Stimulated activated naive CD8-positive, alpha-beta T cell treated with anti-CD3 and anti-CD28 coated beads, Interleukin-15, amount 100 ng/mL, for 72 hours (primary cell): ENCODE data around the gene RAI14.

ENCODE experiments used
- ATAC-seq: fragments of 150-1000 bp; cut with Tn5 transposase; 2 replicates; pipeline ENCODE4 v1.10.0; 2021; ENCODE audit warnings: mild to moderate bottlenecking, moderate library complexity
- DNase-seq, 2 donors: peaks; one replicate each; pipeline ENCODE4 v3.0.0; 2021 to 2022
- H3K27ac Mint-ChIP-seq, 2 donors: one replicate each; pipeline ENCODE4 v1.8.0; 2022; ENCODE audit warnings: mild to moderate bottlenecking in 2 of 2, mixed read lengths in 2 of 2, moderate library complexity in 2 of 2
- H3K27me3 Mint-ChIP-seq: one replicate; pipeline ENCODE4 v1.8.0; 2022; ENCODE audit warnings: mixed read lengths
- H3K4me1 Mint-ChIP-seq: one replicate; pipeline ENCODE4 v1.8.0; 2022; ENCODE audit warnings: mild to moderate bottlenecking, mixed read lengths
- H3K4me3 Mint-ChIP-seq, 2 donors: one replicate each; pipeline ENCODE4 v1.8.0; 2022; ENCODE audit warnings: mild to moderate bottlenecking in 2 of 2, mixed read lengths in 2 of 2, moderate library complexity in 1 of 2
- H3K9me3 Mint-ChIP-seq, 2 donors: one replicate each; pipeline ENCODE4 v1.8.0; 2022; ENCODE audit warnings: mixed read lengths in 2 of 2

Gene RAI14

DNA sequence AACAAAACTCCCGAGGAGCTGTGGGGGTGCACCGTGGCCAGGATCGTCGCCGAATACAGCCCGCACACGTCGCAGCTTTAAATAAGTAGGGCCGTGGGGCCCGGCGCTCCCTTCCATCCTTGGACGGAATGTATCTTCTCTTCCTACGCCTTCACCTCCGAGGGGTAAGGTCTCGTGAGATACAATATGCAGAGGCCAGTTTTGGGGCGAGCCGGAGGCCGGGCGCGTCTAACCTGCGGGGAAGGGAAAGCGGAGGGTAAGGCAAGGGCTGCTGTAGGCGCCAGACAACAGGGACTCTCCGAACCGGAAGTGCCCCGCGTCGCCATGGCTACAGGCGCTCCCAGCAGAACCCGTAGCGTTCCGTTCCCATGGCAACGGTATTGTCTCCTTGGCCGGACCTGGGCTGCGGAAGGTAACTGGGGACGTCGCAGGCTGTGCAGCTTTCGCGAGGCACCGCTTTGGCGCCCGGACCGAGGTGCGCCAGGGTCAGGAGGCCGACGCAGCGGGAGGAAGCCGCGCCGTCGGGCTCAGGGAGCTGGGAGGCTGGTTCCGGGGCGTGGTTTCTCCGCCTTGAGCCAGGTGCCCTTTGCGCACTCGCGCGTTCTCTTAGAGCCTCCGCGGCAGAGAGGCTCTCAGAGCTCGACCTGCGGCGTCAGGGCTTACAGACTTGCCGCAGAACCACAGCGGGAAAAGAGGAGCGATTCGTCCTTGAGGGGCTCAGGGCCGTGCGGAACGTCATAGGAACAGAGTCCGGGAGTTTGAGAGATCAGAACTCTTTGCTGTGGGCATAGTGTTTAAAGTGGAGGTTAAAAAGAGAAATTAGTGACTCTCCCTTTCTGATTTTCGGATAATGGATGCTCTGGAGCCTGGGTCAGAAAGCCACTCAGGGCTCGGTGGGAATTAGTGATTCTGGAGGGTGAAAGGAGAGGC, 182.9 kb downstream of the RAI14 start, which contains the start of gene TTC23L:
TTC23L (plus strand) TSS at position 380 of the 930 bp plus-strand sequence. CDS start 1,508 bp downstream, outside the sequence.
- DNase-seq (peak; percentile 90 to 93), ATAC-seq (peak; percentile 96)
- Mint-ChIP-seq H3K27ac (peak within 1 kb of the TSS; percentile 92 to 93), H3K4me1 (peaks cover 17% of the 10 kb centered on the region), H3K27me3 (no peaks in the 10 kb centered on the region), H3K4me3 (peak within 1 kb of the TSS; percentile 94 to 95), H3K9me3 (no peaks in the 10 kb centered on the region)

DNA sequence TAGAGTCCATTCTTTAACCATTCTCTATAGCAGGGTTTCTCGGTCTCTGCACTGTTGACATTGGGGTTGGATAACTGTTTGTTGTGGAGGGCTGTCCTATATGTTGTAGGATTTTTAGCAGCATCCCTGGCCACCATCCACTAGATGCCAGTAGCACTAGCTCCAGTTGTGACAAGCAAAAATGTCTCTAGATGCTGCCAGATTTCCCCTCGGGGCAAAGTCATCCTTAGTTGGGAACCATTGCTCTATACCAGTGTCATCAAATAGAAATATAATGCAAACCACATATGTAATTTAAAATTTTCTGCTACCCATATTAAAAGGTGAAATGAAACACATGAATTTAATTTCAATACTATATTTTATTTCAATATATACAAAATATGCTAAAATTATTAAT, 185.7 kb downstream of the RAI14 start:
- Mint-ChIP-seq H3K27me3 (no peaks in the 10 kb centered on the region), H3K9me3 (no peaks in the 10 kb centered on the region), H3K27ac (no peak overlapping the region), H3K4me3 (no peak overlapping the region), H3K4me1 (peaks cover 17% of the 10 kb centered on the region)
- DNase-seq (no peak), ATAC-seq (no peak)

DNA sequence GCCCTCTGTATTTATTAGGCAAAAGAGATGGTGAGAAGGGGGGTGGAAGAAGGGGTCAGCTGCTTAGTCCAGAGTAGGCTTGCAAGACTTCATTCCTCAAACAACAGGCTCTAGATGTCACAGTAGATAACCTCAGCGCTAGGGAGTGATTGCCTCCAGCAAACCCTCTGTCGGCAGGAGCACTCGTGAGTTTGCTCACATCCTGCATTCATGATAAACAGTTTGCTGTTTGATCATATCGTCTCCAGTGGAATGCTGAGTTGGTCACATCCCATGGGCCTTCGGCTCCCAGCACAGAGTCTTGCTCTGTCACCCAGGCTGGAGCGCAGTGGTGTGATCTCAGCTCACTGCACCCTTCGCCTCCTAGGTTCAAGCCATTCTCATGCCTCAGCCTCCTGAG, 186.4 kb downstream of the RAI14 start:
- Mint-ChIP-seq H3K4me1 (peaks cover 17% of the 10 kb centered on the region), H3K9me3 (no peaks in the 10 kb centered on the region), H3K4me3 (no peak overlapping the region), H3K27ac (no peak overlapping the region), H3K27me3 (no peaks in the 10 kb centered on the region)
- ATAC-seq (no peak), DNase-seq (no peak)

DNA sequence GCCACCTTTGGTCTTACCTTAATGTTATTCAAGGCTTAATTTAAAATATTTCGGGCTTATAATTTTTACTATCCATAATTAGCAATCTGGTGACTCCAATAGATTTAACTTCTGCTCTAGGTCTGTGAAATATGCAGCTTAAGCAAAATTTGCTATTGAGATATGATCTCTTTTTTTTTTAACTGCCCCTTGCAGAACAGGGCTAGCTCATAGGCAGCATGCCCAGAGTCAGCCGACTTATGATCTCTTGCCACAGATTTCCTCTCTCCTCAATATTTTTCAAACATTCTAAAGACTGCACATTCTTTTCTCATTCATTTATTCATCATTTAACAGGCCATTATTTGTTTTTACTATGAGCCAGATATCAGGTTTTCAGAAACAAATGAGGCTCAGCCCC, 187.4 kb downstream of the RAI14 start:
- ATAC-seq, result no peak
- no peaks in the 10 kb centered on the region for H3K9me3 Mint-ChIP-seq
- no peak overlapping the region for H3K4me3 Mint-ChIP-seq
- no peaks in the 10 kb centered on the region for H3K27me3 Mint-ChIP-seq
- H3K4me1 Mint-ChIP-seq, result peaks cover 11% of the 10 kb centered on the region
- no peak overlapping the region for H3K27ac Mint-ChIP-seq
- DNase-seq, result no peak

DNA sequence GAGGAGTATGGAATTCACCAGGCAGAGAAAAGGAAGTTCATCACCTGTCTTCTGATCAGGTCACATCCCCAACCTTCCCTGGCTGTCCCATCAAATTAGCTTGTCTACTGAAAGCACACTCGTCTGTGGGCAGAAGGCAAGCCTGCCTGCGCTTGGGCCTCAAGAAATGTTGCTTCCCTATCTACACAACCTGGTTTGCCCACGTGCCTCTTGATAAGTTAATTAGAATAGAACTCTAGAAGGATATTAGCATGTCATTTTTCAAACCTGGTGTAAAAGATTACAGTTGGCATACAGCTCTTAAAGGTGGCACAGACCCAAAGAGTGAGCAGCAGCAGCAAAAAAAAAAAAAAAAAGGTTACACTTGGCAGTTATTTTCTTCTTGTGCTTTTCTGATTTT, 188.0 kb downstream of the RAI14 start:
- H3K27me3 Mint-ChIP-seq, result no peaks in the 10 kb centered on the region
- H3K4me1 Mint-ChIP-seq, result peaks cover 5% of the 10 kb centered on the region
- ATAC-seq (no peak), DNase-seq (no peak)
- no peaks in the 10 kb centered on the region for H3K9me3 Mint-ChIP-seq
- no peak overlapping the region for H3K27ac Mint-ChIP-seq
- no peak overlapping the region for H3K4me3 Mint-ChIP-seq

DNA sequence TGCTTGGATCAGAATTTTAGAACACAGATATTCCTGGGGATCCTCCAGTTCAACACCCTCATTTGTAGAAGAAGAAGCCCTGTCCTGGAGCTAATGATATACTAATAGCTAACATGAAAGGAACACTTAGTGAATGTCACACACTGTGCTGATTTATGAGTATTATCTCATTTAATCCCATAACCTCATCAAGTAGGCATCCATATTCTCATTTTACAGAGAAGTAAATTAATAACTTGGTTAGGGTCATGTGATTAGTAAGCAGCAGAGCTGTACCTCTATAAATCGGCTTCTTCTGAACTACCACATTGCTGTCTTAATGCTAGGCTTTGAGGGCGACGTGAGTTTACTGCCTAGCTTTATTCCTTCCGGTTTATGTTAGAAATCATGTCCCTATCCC, 188.9 kb downstream of the RAI14 start:
- Mint-ChIP-seq H3K9me3 (no peaks in the 10 kb centered on the region), H3K4me1 (no peaks in the 10 kb centered on the region), H3K4me3 (no peak overlapping the region), H3K27ac (no peak overlapping the region), H3K27me3 (no peaks in the 10 kb centered on the region)
- DNase-seq (no peak), ATAC-seq (no peak)

DNA sequence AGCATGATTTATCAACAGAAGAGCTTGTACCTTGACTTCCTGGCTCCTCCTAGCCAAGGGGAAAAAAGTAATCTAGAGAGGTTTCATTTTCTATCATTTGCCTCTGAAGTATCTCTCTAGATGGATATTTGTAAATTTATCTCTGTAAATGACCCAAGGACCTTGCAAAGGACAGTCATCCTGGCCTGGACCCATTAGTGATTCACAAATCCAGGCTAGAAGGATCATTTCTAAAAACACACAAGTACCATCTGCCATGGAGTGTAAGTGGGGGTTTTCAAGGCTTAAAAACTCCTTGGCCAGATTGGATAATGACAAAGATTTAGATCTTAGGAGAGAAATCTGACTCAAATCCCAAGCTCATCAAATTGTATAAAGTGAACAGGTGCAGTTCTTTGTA, 190.9 kb downstream of the RAI14 start:
- DNase-seq (no peak), ATAC-seq (no peak)
- Mint-ChIP-seq H3K27ac (no peak overlapping the region), H3K27me3 (no peaks in the 10 kb centered on the region), H3K9me3 (peaks cover 0 to under 1% of the 10 kb centered on the region in 2 donors), H3K4me3 (no peak overlapping the region), H3K4me1 (no peaks in the 10 kb centered on the region)

DNA sequence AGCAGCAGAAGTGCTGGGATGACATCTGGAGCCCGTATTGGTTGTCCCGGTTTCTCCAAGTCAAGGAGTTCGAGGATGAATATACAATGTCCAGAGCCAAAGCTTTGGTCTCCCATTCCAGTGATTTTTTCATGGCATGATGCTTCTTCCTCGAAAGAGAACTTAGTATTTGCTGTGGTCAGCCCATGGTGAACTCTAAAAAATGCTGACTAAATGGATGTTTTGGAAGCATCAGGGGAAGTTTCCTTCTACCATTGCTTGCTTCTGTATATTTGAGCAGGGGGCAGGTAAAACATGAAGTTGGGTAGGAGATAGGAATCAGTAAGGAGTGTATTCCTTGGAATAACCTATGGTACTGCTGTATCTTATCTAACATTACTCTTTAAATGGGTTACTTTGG, 191.4 kb downstream of the RAI14 start:
- Mint-ChIP-seq H3K27me3 (no peaks in the 10 kb centered on the region), H3K9me3 (peaks cover 4 to 5% of the 10 kb centered on the region in 2 donors), H3K27ac (no peak overlapping the region), H3K4me3 (no peak overlapping the region), H3K4me1 (no peaks in the 10 kb centered on the region)
- DNase-seq (no peak), ATAC-seq (no peak)

DNA sequence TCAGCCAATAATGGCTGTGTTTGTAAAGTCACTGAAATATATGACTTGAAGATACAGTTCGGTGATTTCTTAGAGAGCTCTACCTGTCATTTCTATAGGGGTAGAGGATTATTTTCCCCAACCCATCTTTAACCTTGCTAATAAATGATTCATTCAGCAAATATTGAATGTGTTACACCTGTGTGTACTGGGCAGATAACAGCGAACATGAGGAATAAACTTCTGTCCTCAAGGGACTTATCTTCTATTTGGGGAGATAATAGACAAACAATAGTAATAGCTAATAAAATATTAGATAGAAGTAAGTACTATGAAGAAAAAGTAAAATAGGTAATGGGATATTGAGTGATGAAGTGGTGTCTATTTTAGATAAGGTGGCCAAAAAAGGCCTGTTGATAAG, 192.1 kb downstream of the RAI14 start:
- ATAC-seq (no peak), DNase-seq (no peak)
- Mint-ChIP-seq H3K4me1 (no peaks in the 10 kb centered on the region), H3K9me3 (peaks cover 4 to 7% of the 10 kb centered on the region in 2 donors), H3K4me3 (no peak overlapping the region), H3K27ac (no peak overlapping the region), H3K27me3 (no peaks in the 10 kb centered on the region)

DNA sequence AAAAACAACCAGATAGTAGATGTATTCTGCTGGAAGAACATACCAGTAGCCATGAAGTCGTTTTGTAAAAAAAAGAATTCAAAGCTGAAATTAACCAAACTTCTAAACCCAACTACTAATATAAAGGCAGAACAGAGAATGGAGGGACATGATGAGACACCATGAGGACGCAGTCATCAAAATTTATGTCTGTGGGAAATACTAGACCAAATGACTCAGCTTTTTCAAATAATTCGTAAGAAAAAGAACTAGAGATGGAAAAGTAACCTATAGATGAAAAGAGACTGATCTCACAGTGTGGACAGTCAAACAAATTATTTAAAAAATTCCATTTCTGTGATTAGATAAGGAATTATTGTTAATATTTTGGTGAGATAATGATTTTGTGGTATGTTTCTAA, 193.1 kb downstream of the RAI14 start:
- no peak for ATAC-seq
- H3K4me1 Mint-ChIP-seq, result no peaks in the 10 kb centered on the region
- H3K27ac Mint-ChIP-seq, result no peak overlapping the region
- peaks cover 4 to 7% of the 10 kb centered on the region in 2 donors for H3K9me3 Mint-ChIP-seq
- DNase-seq, result no peak
- no peak overlapping the region for H3K4me3 Mint-ChIP-seq
- no peaks in the 10 kb centered on the region for H3K27me3 Mint-ChIP-seq

DNA sequence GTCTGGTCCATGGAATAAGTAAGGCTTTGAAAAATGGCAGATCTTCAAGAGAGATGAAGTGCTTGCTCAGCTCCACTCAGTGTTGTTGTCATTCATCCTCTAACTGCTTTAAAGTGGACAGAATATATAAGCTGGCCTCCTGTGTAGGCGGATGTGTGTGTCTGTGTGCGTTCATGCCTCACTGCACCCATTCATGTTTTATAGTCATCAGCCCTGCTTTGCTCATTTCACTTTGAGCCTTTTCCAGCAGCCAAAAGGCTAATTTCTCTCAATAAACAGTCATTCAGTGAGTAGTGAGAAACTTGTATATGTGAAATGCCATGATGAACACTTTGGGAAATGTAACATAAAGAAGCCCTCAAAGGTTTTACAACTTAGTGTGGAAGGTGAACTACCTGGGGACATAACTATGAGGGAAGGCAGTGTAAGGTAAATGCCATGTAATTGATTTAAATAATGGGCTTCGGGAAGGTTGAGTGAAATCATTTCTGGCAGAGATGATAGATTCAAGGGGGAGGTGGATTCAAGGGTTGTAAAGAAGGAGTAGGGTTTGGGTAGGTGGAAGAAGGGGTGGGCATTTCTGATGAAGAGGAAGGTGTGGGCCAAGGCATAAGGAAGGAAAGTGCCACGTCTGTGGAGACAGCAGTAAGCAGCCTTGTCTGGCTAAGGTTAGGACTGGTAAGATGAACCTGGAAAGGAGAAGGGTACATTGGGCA, 198.5 kb downstream of the RAI14 start:
- no peak overlapping the region for H3K27ac Mint-ChIP-seq
- DNase-seq (no peak), ATAC-seq (no peak)
- no peaks in the 10 kb centered on the region for H3K27me3 Mint-ChIP-seq
- peaks cover 4 to 7% of the 10 kb centered on the region in 2 donors for H3K9me3 Mint-ChIP-seq
- no peaks in the 10 kb centered on the region for H3K4me1 Mint-ChIP-seq
- no peak overlapping the region for H3K4me3 Mint-ChIP-seq

DNA sequence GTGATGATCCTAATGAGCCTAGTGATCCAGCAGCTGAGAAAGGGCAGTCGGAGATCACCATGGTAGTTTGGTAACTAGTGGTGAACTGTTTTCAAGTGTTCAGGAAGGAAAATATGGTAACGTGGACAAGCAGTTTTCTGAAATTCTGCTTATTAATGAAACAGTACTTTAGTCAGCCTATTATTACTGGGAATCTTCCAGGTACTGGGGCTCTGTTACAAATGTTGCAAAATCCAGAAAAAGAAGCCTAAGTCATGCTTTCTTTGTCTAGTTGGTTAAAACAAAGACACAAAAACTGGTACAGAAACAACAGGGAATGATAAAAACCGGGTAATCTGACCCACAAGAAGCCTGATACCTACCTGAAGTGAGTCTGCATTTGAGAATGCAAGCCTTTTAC, 201.0 kb downstream of the RAI14 start:
- Mint-ChIP-seq H3K4me3 (no peak overlapping the region), H3K4me1 (no peaks in the 10 kb centered on the region), H3K9me3 (peaks cover 4 to 5% of the 10 kb centered on the region in 2 donors), H3K27ac (no peak overlapping the region), H3K27me3 (no peaks in the 10 kb centered on the region)
- no peak for DNase-seq
- ATAC-seq, result no peak

DNA sequence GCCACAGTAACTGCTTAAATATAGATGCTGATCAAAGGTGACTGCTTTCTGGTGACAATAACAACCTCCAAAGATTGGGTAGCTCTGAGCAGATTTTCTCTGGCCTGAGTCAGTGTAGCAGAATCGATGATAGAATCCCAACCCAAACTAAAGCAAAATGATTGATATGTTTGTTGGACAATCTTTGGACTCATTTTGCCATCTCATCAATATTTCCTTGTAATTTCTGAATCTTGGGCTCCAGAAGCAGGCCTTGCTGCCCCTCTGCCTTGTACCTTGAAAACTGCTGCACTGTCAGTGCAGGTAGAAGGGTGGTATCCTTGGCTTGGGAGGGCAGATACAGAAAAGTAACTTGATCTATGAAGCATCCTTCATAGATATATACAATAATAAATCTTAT, 201.8 kb downstream of the RAI14 start:
- ATAC-seq, result no peak
- no peaks in the 10 kb centered on the region for H3K27me3 Mint-ChIP-seq
- no peaks in the 10 kb centered on the region for H3K9me3 Mint-ChIP-seq
- no peak overlapping the region for H3K27ac Mint-ChIP-seq
- no peak for DNase-seq
- no peaks in the 10 kb centered on the region for H3K4me1 Mint-ChIP-seq
- no peak overlapping the region for H3K4me3 Mint-ChIP-seq

DNA sequence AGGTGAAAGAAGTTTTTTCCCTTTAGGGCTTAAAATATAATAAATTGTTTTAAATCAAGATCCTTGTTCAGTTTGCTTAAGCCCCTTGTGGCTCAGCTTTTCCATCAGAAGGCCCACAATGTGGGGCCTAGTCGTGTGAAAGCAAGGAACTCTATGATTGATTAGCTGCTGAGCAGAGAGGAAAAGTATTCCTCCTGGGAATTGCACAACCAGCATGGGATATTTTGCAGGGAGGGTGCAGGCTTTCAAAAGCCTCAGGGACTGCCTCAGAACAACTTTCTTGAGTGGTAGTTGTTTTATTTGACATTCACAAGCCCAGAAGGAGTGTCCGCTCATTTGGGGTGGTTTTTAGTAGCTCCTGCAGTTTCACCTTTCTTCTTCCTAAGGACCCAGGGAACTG, 202.7 kb downstream of the RAI14 start:
- H3K4me3 Mint-ChIP-seq, result no peak overlapping the region
- H3K27me3 Mint-ChIP-seq, result no peaks in the 10 kb centered on the region
- H3K27ac Mint-ChIP-seq, result no peak overlapping the region
- H3K4me1 Mint-ChIP-seq, result no peaks in the 10 kb centered on the region
- DNase-seq (no peak), ATAC-seq (no peak)
- H3K9me3 Mint-ChIP-seq, result no peaks in the 10 kb centered on the region

DNA sequence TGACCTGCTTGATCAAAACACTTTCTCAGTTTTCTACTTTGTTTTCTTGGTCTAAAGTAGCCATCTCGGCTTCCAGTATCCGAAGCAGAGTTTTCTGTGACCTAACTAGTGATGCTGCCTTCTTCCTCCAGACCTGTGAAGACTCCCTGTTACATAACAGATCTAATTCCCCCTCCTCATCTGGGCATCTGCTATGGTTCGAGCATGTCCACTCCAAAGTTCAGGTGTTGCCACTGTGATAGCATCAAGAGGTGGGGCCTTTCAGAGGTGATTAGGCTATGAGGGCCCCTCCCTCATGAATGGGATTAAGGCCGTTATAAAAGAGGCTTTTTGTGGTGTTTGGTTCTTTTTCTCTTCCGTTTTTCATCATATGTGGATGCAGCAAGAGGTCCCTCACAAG, 203.1 kb downstream of the RAI14 start:
- no peak overlapping the region for H3K4me3 Mint-ChIP-seq
- H3K27ac Mint-ChIP-seq, result no peak overlapping the region
- H3K9me3 Mint-ChIP-seq, result no peaks in the 10 kb centered on the region
- DNase-seq (no peak), ATAC-seq (no peak)
- H3K4me1 Mint-ChIP-seq, result no peaks in the 10 kb centered on the region
- no peaks in the 10 kb centered on the region for H3K27me3 Mint-ChIP-seq

DNA sequence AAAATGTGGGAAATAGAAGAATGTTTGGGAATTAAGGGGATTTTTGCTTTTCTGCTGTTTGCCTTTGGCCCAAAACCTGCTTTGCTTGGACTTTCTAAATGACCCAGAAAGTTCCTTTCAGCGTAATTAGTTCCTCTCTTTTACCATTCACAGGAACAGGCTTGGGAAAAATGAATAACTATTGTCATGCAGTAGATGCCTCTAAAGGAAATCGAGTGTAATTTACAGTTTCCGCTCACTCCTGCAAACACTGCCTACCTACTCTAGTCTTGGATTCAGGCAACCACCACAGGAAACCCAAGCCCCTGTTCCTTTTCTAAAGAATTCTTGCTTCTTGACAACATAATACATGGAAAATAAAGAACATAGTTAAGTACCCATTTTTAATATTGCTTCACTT, 207.8 kb downstream of the RAI14 start:
- DNase-seq, result no peak
- no peaks in the 10 kb centered on the region for H3K9me3 Mint-ChIP-seq
- no peaks in the 10 kb centered on the region for H3K4me1 Mint-ChIP-seq
- ATAC-seq, result no peak
- no peak overlapping the region for H3K4me3 Mint-ChIP-seq
- H3K27me3 Mint-ChIP-seq, result no peaks in the 10 kb centered on the region
- H3K27ac Mint-ChIP-seq, result no peak overlapping the region
